ENCODE measurements around the gene AMIGO2. TPM values are rescaled to one million over a fixed set of nuclear protein-coding genes. Genes with fewer than 3 reads are reported as not detected.

AMIGO2 gene
- total RNA-seq, 1 experiment from 2014 or later, result 8.6 TPM

DNA sequence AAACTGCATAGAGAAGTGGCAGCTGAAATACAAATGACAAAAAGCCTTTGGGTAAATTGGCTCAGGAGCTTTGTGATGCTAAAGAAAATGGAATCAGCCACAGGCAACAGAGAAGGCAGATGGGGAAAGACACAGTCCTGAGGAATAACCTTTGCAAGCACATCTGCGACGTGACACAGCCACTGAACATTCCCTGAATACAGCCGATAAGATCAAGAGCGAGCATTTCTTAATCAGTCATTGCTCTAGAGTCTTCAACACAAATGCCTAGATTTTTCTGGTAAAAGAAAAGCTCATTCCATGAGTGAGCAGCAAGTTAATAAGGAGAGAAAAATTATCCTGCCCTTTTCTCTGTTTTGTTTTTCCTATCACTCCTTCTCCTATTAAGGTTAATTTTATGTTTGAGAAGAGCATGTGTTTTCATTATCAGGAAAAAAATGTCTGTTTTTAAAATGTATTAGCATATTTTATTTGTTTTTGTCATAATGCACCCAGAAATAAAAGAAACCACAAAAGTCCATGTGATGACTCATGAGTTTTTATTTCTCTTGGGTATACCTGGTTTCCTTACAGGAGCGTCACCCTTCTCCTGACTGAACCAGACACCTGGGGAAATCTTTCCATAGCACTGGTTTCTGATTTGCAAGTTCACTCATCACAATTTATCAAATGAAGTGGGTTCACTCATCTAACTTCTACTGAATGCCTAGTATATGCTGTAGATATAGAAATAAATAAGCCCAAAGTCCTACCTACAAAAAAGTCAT, 45.8 kb downstream of the AMIGO2 start:
- Histone ChIP-seq H3K18ac (ENCODE audit: insufficient read length, low read depth, low read length) (no peak overlapping the region), H3K56ac (ENCODE audit: insufficient read length, low read depth, low read length) (no peak overlapping the region), H3K4ac (ENCODE audit: low read depth, low read length) (no peak overlapping the region), H3K4me1 (ENCODE audit: insufficient read depth, low read length) (no peaks in the 10 kb centered on the region; the same call in 1 of the 2 replicates), H2AFZ (ENCODE audit: low read length) (peak overlapping the region; percentile 48), H3K14ac (ENCODE audit: insufficient read depth, low read length) (no peak overlapping the region), H3K23ac (ENCODE audit: insufficient read length, low read depth, low read length) (no peak overlapping the region), H4K91ac (ENCODE audit: insufficient read length, low read depth, low read length) (no peak overlapping the region), H3K27me3 (ENCODE audit: insufficient read depth, low read length) (no peaks in the 10 kb centered on the region), H2BK12ac (ENCODE audit: insufficient read length, low read depth, low read length) (no peak overlapping the region), H3K9ac (ENCODE audit: extremely low read depth, insufficient read length, low read length) (no peak overlapping the region), H4K20me1 (ENCODE audit: control insufficient read depth, insufficient read depth, insufficient read length) (no peaks in the 10 kb centered on the region), H2BK20ac (ENCODE audit: low read depth, low read length, poor library complexity, severe bottlenecking) (no peak overlapping the region), H3K4me2 (ENCODE audit: insufficient read depth, insufficient read length, low read length) (peak overlapping the region; percentile 25), H3K27ac (ENCODE audit: insufficient read length, low read depth, low read length) (no peak overlapping the region), H3K79me1 (ENCODE audit: insufficient read depth, low read depth, low read length, poor library complexity, severe bottlenecking) (no peaks in the 10 kb centered on the region), H3K9me3 (ENCODE audit: control insufficient read depth, low read depth, low read length) (no peaks in the 10 kb centered on the region), H3T11ph (ENCODE audit: low read length) (no peak overlapping the region), H4K8ac (replicated peaks; ENCODE audit: insufficient read length, low read depth, low read length) (no peak overlapping the region), H2BK120ac (ENCODE audit: low read depth, low read length, poor library complexity, severe bottlenecking) (no peak overlapping the region), H3K79me2 (ENCODE audit: insufficient read depth, low read length) (no peaks in the 10 kb centered on the region), H3K23me2 (ENCODE audit: insufficient read length, low read depth, low read length, poor library complexity, severe bottlenecking) (no peaks in the 10 kb centered on the region), H2BK5ac (ENCODE audit: insufficient read length, low read length) (no peak overlapping the region), H2BK15ac (ENCODE audit: low read depth, low read length) (no peak overlapping the region; the same call in 1 of the 2 replicates), H2AK5ac (ENCODE audit: insufficient read length, low read length) (no peak overlapping the region), H4K5ac (ENCODE audit: insufficient read length, low read depth, low read length) (no peak overlapping the region)
- no peak for TF ChIP-seq CTCF (conservative IDR thresholded peaks at IDR 0.05)
- Mint-ChIP-seq H3K36me3 (ENCODE audit: insufficient read depth in 1 of 3, low read depth in 3 of 3) (no peaks in the 10 kb centered on the region), H3K4me1 (peaks cover 24 to 30% of the 10 kb centered on the region in 2 experiments), H3K9me3 (no peaks in the 10 kb centered on the region), H3K27ac (peak overlapping the region in 1 of 3 experiments; percentile 54; a peak in 2 of 7 replicates), H3K27me3 (ENCODE audit: low read depth) (no peaks in the 10 kb centered on the region), H3K4me3 (no peak overlapping the region)
- DNase-seq, result no peak
- no CpG with 5 or more reads among the region's 5 CpGs for WGBS (ENCODE audit: extremely low coverage, insufficient read length, low lambda C conversion rate)
